Endodermal cell (in vitro differentiated cells): ENCODE data around the gene TMTC2. TPM values are rescaled to one million over a fixed set of nuclear protein-coding genes. Genes with fewer than 3 reads are reported as not detected.

Experiments
- DNase-seq: peaks from one replicate; pipeline ENCODE4 v3.0.0-alpha.2; 2017
- H3K27ac ChIP-seq: 2 replicates; pipeline ENCODE4 v1.5.1; 2013; ENCODE audit warnings: mild to moderate bottlenecking, low read depth, low read length, moderate library complexity
- H3K27me3 ChIP-seq: 2 replicates; pipeline ENCODE4 v1.6.1; 2013; ENCODE audit warnings: mild to moderate bottlenecking, low read length, moderate library complexity; ENCODE audit not compliant: insufficient read depth, control insufficient read depth, poor library complexity, severe bottlenecking
- H3K36me3 ChIP-seq: 2 replicates; pipeline ENCODE4 v1.7.0; 2013; ENCODE audit warnings: mild to moderate bottlenecking, low read length, moderate library complexity; ENCODE audit not compliant: control insufficient read depth, insufficient read depth
- H3K4me1 ChIP-seq: one replicate; pipeline ENCODE4 v1.7.0; 2013; ENCODE audit warnings: low read length; ENCODE audit not compliant: control insufficient read depth, insufficient read depth
- H3K4me3 ChIP-seq: 2 replicates; pipeline ENCODE4 v1.5.1; 2013; ENCODE audit warnings: mild to moderate bottlenecking, low read length, moderate library complexity
- H3K9ac ChIP-seq: 2 replicates; pipeline ENCODE4 v1.6.1; 2013; ENCODE audit warnings: mild to moderate bottlenecking, low read length, moderate library complexity; ENCODE audit not compliant: poor library complexity, severe bottlenecking; ENCODE audit errors: extremely low read depth
- H3K9me3 ChIP-seq: 2 replicates; pipeline ENCODE4 v1.6.1; 2013; ENCODE audit warnings: mild to moderate bottlenecking, low read length, moderate library complexity; ENCODE audit not compliant: control insufficient read depth
- H3K27ac Mint-ChIP-seq: 2 replicates; pipeline ENCODE4 v1.8.0; 2020; ENCODE audit warnings: mixed read lengths
- H3K27me3 Mint-ChIP-seq: 2 replicates; pipeline ENCODE4 v1.8.0; 2021; ENCODE audit warnings: mild to moderate bottlenecking, mixed read lengths; ENCODE audit not compliant: insufficient read depth
- H3K36me3 Mint-ChIP-seq: 2 replicates; pipeline ENCODE4 v1.8.0; 2020; ENCODE audit warnings: low read depth, mixed read lengths
- H3K4me1 Mint-ChIP-seq: 2 replicates; pipeline ENCODE4 v1.8.0; 2020; ENCODE audit warnings: mixed read lengths
- H3K4me3 Mint-ChIP-seq: 2 replicates; pipeline ENCODE4 v1.8.0; 2020; ENCODE audit warnings: mild to moderate bottlenecking, moderate library complexity, mixed read lengths
- H3K9me3 Mint-ChIP-seq: 2 replicates; pipeline ENCODE4 v1.8.0; 2020; ENCODE audit warnings: mild to moderate bottlenecking, mixed read lengths
- CTCF ChIP-seq: fragments of 200-600 bp; sonication (generic); conservative IDR thresholded peaks from 2 replicates; pipeline ENCODE4 v1.5.0; 2021; ENCODE audit warnings: antibody characterized with exemption, mild to moderate bottlenecking
- WGBS, 2 experiments: methylation state at CpG; one replicate each; pipeline versions ENCODE4 v1.1.5 to v1.1.7; 2013; ENCODE audit warnings: missing lambda C conversion rate in 2 of 2, mixed read lengths in 1 of 2; ENCODE audit not compliant: insufficient coverage in 1 of 2, insufficient read length in 1 of 2; 5-methylcytosine and 5-hydroxymethylcytosine counted together
- total RNA-seq, 2 donors: library from RNA; stranded (reverse); fragmentation: NEBNext Ultra II Directional in 1 of 2; extraction: Animal tissue kit (Norgen Biotek cat#: 25700) in 1 of 2; gene quantifications; 2 replicates in 1 of 2; 3 replicates in 1 of 2; pipeline ENCODE4 v1.2.1, GENCODE V29; 2021

Gene TMTC2
- total RNA-seq, 2 donors from 2014 or later = 7.2 to 10.8 TPM

GRCh38 chr12:82675246-82675645, 11.5 kb upstream of the TMTC2 start:
- H3K4me3 ChIP-seq = no peak overlapping the region
- H3K9me3 Mint-ChIP-seq = no peaks in the 10 kb centered on the region
- no peak overlapping the region for H3K27ac ChIP-seq
- no peak overlapping the region for H3K9ac ChIP-seq
- H3K9me3 ChIP-seq = peaks cover 5% of the 10 kb centered on the region
- H3K4me1 ChIP-seq = no peaks in the 10 kb centered on the region
- H3K36me3 ChIP-seq = no peaks in the 10 kb centered on the region
- no peak overlapping the region for H3K4me3 Mint-ChIP-seq
- H3K4me1 Mint-ChIP-seq = peaks cover 2% of the 10 kb centered on the region
- DNase-seq = no peak
- H3K27ac Mint-ChIP-seq = no peak overlapping the region
- no peak for TF ChIP-seq CTCF
- no peaks in the 10 kb centered on the region for H3K27me3 Mint-ChIP-seq
- H3K27me3 ChIP-seq = no peaks in the 10 kb centered on the region
- WGBS, 2 experiments = 89 to 100% methylated on average over 2 to 3 of the region's 3 CpGs
- no peaks in the 10 kb centered on the region for H3K36me3 Mint-ChIP-seq

GRCh38 chr12:82682326-82682725, 4.4 kb upstream of the TMTC2 start:
- Mint-ChIP-seq H3K9me3 (no peaks in the 10 kb centered on the region), H3K4me1 (peaks cover 4% of the 10 kb centered on the region), H3K36me3 (no peaks in the 10 kb centered on the region), H3K4me3 (no peak overlapping the region), H3K27me3 (peaks cover 8% of the 10 kb centered on the region), H3K27ac (no peak overlapping the region)
- DNase-seq = peak; percentile 66
- no peaks in the 10 kb centered on the region for H3K36me3 ChIP-seq
- H3K27me3 ChIP-seq = peaks cover 16% of the 10 kb centered on the region
- WGBS, 2 experiments = 70 to 91% methylated on average over 1 of the region's 1 CpG
- H3K4me1 ChIP-seq = no peaks in the 10 kb centered on the region
- H3K4me3 ChIP-seq = no peak overlapping the region
- H3K9ac ChIP-seq = no peak overlapping the region
- TF ChIP-seq CTCF = no peak
- no peaks in the 10 kb centered on the region for H3K9me3 ChIP-seq
- no peak overlapping the region for H3K27ac ChIP-seq

GRCh38 chr12:82682851-82683261, 3.9 kb upstream of the TMTC2 start:
- Histone ChIP-seq H3K4me3 (no peak overlapping the region), H3K4me1 (no peaks in the 10 kb centered on the region), H3K9me3 (no peaks in the 10 kb centered on the region), H3K27ac (no peak overlapping the region), H3K9ac (no peak overlapping the region), H3K36me3 (no peaks in the 10 kb centered on the region), H3K27me3 (peaks cover 16% of the 10 kb centered on the region)
- no peaks in the 10 kb centered on the region for H3K9me3 Mint-ChIP-seq
- no peak for DNase-seq
- no peaks in the 10 kb centered on the region for H3K36me3 Mint-ChIP-seq
- H3K27me3 Mint-ChIP-seq = peaks cover 8% of the 10 kb centered on the region
- H3K27ac Mint-ChIP-seq = no peak overlapping the region
- 60 to 93% methylated on average over 2 to 4 of the region's 4 CpGs for WGBS, 2 experiments
- H3K4me1 Mint-ChIP-seq = peaks cover 4% of the 10 kb centered on the region
- no peak for TF ChIP-seq CTCF
- H3K4me3 Mint-ChIP-seq = no peak overlapping the region
